Stimulated activated CD4-positive, alpha-beta T cell treated with anti-CD3 and anti-CD28 coated beads, Interleukin-15, amount 100 ng/mL, for 1 hour (primary cell): ENCODE measurements around the gene GRIK3.
"Not testable (repeated sequence)": the region's sequence is repeated elsewhere in the genome, so short reads cannot be mapped to it uniquely, and the experiment has no call there.

Source experiments
- DNase-seq, 2 donors: peaks; one replicate each; pipeline ENCODE4 v3.0.0-alpha.2; 2020; ENCODE audit warnings: low read depth in 1 of 2, low spot score in 1 of 2

The GRIK3 gene

GRCh38 chr1:36769886-36770830 lies 264.2 kb downstream of the GRIK3 start:
- no peak for DNase-seq

DNA sequence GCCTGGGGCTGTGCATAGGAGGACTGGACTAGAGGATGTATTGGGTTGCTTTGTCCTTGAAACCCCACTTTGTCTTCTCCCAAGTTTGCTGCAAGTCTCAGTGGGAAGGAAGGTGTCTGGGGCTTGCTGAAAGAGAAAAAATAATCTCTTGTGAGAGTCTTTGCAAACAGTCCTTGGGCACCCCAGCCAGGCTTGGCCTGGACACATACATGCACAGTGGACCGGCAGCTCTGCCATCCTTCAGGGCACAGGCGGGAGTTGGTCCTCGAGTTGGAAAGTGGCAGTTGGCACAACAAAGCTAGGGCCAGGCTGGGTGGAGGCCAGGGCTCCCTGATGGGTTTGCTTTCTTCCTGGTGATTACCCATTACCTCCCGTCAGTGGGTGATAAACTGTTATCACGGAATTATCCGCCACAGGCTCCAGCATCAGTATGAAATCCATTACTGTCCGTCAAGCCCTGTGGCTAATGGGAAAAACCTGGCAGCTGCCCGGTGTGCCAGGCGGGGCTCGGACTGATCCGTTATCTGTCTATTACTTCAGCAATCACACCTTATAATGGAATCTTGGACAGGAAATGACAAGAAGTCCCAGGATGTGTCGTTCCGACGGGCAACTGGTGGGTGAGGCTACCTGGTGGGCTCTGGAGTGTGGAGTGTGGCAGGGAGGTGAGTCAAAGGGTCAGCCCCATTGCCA lies 265.7 kb downstream of the GRIK3 start:
- no peak for DNase-seq

GRCh38 chr1:36767429-36767828 lies 266.9 kb downstream of the GRIK3 start:
- not testable (repeated sequence) for DNase-seq

GRCh38 chr1:36766481-36766880 lies 267.8 kb downstream of the GRIK3 start:
- no peak for DNase-seq

GRCh38 chr1:36765785-36766300 lies 268.5 kb downstream of the GRIK3 start:
- DNase-seq, result no peak

GRCh38 chr1:36764798-36765197 lies 269.5 kb downstream of the GRIK3 start:
- DNase-seq, result no peak

DNA sequence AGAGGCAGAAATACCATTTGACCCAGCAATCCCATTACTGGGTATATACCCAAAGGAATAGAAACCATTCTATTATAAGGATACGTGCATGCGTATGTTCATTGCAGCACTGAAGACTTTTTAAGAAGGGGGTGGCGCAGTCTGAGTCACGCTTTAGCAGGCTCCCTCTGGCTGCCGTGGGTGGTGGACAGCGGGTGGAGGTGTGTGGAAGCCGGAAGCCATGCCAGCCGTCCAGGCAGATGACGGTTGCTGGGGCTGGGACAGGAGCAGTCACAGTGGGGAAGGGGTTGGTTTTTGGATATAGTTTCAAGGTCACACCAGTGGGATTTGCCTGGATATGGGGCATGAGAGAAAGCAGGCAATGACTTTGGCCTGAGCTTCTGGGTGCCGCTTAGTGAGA lies 270.5 kb downstream of the GRIK3 start:
- no peak for DNase-seq

GRCh38 chr1:36762174-36762573 lies 272.1 kb downstream of the GRIK3 start:
- DNase-seq, result no peak

- no peak for DNase-seq
Observed at GRCh38 chr1:36761113-36761512, 273.2 kb downstream of the GRIK3 start.

DNA sequence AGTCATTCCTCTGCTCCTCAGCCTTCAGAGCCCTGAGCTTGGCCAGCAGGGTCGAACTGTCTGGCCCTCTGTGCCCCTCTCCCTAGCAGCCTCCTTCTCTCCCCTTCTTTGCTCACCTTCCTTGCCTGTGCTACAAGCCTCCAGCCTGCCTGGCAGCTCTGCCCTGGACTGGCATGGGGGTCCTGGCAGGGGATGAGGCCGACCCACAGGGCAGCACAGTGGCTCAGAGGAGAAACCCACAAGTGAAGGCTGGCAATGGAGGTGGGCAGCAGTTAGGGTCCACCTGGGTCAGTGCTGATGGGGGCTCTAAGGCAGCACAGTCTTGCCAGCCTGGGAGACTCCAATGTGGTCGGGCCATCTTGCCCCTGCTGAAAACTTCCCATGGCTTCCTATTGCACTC lies 274.2 kb downstream of the GRIK3 start:
- no peak for DNase-seq

DNA sequence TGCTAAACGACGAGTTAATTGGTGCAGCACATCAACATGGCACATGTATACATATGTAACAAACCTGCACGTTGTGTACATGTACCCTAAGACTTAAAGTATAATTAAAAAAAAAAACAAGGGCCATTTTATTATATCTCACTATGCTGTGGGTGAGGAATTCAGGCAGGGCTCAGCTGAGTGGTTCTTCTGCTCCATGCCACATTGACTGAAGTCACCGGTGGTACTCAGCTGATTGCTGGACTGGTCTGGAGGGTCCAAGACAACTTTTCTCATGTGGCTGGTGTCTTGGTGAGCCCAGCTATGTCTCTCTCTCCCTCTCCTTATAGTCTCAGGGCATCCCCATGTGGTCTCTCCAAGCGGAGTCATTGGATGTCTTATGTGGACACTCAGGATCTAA lies 275.0 kb downstream of the GRIK3 start:
- no peak for DNase-seq

DNA sequence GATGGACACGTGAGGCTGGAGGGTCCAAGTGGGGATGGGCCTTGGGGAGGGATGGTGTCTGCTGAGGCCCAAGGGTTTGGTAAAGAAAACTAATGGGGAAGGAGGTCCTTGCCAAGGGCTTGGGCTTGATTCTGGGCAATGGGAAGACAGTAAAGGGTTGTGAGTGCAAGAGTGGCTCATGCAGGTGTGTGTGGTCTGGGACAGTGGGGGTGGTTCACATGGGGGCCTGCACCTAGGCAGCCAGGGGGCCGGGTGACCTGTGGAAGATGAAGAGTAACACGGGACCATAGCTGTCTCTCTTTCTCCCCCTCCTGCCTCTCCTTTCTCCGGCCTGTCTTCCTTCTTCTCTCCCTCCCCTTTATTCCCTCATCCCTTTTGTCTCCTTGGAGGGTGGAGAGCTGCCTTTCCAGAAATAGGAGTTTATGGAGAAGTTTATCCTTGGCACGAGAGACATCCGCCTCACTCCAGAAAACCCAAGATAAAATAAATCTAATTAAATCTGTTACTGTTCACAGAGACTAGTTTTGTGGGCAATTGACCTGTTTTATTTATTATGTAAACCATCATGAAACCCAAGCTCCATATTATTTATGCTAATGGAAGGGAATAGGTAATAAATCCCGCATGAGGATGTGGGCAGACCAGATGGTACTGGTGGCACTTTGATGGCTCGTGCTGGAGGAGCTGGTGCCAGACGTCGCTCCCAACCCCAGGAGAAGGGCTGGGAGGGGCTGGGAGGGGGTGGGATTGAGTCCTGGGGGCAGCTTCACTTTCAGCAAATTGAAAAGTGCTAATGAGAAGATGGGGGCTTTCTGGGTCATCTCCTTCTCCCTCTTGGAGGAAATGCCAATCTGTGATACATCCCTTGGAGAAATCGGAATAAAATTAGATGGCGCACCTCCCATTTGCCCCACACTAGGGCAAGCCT lies 278.7 kb downstream of the GRIK3 start:
- DNase-seq, result no peak

DNA sequence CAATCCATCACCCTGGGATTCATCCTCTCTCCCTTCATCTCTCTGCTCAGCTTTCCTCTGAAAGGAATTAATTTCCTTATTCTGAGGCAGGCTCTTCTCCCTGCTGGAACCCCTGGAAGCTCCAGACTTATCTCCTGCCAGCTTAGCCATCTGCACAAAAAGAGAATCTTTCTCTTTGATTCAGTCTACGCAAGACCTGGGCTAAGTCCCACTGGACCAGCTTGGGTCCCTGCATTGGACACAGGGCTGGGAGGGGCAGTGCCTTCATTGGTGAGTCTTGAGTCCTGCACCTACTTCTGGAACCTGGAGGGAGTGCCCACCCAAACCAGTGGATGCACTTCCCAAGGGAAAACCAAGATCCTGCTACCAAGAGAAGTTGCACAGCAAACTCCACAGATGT lies 279.9 kb downstream of the GRIK3 start:
- DNase-seq, result no peak

DNA sequence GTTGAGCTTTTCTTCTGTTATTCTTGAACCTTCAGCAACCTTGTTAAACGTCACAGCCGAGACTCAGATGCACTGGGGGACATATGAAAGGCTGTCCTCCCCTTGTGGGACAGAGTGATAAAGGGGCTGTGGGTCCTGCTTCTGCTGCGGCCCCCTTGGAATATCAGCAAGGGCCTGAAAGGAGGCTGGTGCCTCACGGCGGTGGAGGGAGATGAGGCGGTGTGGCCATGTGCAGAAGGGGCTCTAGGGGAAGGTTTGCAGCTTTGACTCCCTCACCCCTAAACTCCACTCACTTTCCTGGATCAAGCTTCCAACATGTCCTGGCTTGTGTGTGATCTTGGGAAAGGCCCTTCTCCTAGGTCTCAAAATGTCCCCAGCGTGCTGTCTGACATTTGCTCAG lies 280.9 kb downstream of the GRIK3 start:
- no peak for DNase-seq

- DNase-seq, result no peak
Observed at GRCh38 chr1:36752891-36753361, 281.4 kb downstream of the GRIK3 start.

GRCh38 chr1:36752431-36752830 lies 281.9 kb downstream of the GRIK3 start:
- no peak for DNase-seq

GRCh38 chr1:36751525-36751924 lies 282.8 kb downstream of the GRIK3 start:
- DNase-seq, result no peak

DNA sequence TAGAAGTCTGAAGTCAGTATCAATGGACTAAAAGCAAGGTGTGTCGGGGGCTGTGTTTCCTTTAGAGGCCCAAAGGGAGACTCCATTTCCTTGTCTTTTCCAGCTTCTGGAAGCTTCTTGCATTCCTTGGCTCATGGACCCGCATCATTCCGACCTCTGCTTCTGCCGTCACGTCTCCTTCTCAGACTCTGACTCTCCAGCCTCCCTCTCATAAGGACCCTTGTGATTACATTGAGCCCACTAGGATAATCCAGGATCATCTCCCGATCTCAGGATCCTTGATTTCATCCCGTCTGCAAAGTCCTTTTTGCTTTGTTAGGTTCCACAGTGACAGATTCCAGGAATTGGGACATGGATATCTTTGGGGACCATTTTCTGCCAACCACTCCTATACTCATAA lies 285.8 kb downstream of the GRIK3 start:
- DNase-seq, result no peak
